ENCODE results near the gene BICC1. TPM values are rescaled to one million over a fixed set of nuclear protein-coding genes. Genes with fewer than 3 reads are reported as not detected.

BICC1 gene
- total RNA-seq, 1 donor from 2014 or later, result 2.6 TPM

- no peak for DNase-seq
Measured at GRCh38 chr10:58712141-58712540, 199.5 kb downstream of the BICC1 start.

DNA sequence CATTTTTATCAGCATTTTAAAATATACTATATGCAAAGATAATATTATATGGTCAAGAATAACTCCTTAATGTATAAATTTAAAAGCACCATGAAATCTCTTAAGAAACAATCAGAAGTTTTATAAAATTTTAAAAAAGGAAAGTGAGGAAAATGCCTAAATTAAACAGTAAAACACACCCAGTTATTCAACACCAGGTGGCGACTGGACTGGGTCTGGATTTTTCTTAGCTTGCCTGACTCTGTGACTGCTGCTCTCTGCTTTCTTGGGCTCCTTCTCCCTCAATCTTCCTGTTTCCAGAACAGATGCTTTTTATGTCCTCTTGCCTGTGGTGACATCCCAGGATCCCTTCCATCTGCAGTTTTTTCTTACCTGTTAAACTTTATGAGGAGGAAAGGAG is 200.3 kb downstream of the BICC1 start:
- no peak for DNase-seq

DNA sequence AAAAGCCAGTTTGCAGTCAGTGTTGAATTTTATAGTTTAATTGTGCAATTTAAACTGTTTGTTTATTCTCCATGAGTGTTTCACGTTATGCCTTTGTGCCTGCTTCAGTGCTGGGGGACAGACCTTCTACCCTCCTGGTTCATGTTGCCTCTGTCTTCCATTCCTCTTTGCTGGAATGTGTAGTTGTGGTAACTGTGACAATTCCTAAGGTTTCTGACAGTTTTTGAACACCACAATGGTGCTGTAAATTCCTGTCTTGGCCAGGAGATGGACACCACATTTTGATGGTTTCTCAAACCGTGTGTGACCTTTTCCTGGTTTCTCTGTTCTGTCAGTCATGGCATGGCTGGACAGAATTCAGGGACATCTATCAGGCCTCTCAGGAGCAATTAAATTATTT is 201.7 kb downstream of the BICC1 start:
- DNase-seq, result no peak

DNA sequence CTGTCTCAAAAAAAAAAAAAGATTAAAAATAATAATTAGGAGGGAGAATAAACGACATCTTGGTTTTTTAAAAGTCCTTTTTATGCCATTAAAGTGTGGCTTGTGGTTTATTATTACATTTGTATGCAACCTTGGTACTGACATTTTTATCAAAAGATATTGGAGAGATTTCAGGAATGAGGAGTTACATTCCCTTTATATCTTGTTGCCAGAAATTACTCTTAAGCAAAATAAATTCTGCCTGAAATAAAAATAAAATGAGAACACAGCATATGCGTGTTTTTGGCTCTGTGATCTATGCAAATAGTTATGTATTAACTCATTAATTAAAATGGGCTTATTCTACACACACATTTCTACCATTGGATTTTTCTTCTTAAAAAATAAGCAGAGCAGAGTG is 202.4 kb downstream of the BICC1 start:
- no peak for DNase-seq

GRCh38 chr10:58718596-58718995 is 205.9 kb downstream of the BICC1 start:
- DNase-seq, result no peak

- DNase-seq, result no peak
Measured at GRCh38 chr10:58721601-58722281, 209.1 kb downstream of the BICC1 start.

DNA sequence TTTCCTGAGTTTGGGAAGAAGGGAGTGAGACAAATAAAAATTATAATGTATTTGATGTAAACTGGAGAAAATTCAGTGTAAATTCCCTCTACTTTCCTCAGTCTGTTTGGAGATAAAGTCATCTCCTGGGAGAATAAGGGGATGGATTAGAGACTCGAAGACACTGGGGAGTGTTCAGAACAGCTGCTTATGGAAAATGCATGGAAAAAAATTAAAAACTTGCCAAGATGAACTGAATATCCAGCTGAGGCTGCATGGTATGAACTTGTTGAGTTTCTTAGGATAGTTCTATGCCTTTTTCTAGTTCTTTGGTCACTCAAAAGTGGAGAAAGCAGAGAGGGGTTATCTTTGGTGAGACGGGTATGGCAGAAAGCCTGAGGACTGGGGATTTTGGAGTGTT is 210.5 kb downstream of the BICC1 start:
- no peak for DNase-seq

DNA sequence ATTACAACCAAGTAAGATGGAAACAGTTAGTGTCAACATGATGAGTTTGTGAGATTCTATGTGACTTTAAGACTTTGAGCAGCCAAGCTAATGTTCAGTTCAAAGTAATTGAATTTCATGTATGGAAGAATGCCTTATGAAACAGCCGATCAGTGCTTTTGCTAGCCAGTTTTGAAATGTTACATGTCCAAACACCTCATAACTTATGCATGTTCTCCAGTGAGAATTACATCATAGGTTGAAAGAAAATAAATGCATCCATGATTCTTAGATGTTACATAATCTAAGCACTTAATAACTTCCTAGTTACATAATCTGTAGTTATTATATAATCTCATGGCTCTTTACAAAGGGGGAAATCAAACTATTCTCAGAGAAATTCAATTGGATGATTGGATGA is 211.3 kb downstream of the BICC1 start:
- no peak for DNase-seq

- DNase-seq, result no peak
Measured at GRCh38 chr10:58724781-58725180, 212.1 kb downstream of the BICC1 start.

GRCh38 chr10:58725901-58726300 is 213.2 kb downstream of the BICC1 start:
- no peak for DNase-seq

- DNase-seq, result no peak
Measured at GRCh38 chr10:58727633-58728032, 215.0 kb downstream of the BICC1 start.

DNA sequence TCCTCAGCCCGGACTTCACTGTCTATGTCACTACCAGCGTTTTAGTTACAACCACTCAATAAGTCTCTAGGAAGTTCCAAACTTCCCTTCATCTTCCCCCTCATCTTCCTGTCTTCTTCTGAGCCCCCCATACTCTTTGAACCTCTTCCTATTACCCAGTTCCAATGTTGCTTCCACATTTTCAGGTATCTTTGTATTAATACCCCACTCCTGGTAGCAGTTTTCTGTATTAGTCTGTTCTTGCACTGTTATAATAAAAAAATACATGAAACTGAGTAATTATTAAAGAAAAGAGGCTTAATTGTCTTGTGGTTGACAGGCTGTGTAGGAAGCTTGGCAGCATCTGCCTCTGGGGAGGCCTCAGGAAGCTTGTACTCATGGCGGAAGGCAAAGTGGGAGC is 218.6 kb downstream of the BICC1 start:
- DNase-seq, result no peak

DNA sequence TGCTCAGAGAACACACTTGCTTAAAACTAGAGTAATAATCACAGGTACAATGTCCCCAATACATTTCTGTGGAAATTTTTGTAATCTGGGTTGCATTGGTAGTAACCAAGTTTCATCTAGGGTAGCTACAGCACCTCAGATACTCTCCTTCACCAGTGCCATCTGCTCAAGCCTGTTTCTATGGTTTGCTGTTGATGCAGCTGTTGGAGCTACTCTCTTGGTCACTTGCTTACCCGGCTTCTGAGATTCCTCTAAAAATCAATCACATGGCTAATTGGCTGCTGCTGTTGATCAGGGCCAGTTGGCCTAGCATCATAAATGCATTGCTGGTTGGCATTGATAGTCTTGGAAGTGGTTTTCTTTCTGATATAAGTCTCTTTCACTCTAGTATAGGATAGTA is 220.8 kb downstream of the BICC1 start:
- no peak for DNase-seq

- no peak for DNase-seq
Measured at GRCh38 chr10:58734116-58734515, 221.4 kb downstream of the BICC1 start.

- DNase-seq, result no peak
Measured at GRCh38 chr10:58734664-58735063, 222.0 kb downstream of the BICC1 start.

DNA sequence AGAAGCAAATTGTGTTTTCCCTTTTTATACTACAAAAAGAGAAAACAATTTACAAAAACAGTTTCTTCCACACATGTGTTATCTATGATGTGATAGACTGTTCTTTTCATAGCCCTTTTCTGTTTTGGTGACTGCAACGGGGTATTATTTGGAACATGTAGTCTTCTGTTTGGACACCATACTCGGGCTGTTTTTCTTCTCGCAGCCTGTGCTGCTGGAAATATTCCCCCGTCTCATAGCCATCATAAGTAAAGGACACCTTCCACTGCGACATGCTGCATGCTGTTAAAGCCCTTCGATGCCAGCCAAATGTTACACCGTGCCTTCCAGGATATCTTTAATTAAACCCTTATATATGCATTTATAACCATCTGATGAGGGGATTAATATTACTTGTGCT is 222.4 kb downstream of the BICC1 start:
- no peak for DNase-seq

- DNase-seq, result no peak
Measured at GRCh38 chr10:58740620-58741369, 228.1 kb downstream of the BICC1 start.

- no peak for DNase-seq
Measured at GRCh38 chr10:58741673-58742072, 229.0 kb downstream of the BICC1 start.

GRCh38 chr10:58742141-58742540 is 229.5 kb downstream of the BICC1 start:
- DNase-seq, result no peak

DNA sequence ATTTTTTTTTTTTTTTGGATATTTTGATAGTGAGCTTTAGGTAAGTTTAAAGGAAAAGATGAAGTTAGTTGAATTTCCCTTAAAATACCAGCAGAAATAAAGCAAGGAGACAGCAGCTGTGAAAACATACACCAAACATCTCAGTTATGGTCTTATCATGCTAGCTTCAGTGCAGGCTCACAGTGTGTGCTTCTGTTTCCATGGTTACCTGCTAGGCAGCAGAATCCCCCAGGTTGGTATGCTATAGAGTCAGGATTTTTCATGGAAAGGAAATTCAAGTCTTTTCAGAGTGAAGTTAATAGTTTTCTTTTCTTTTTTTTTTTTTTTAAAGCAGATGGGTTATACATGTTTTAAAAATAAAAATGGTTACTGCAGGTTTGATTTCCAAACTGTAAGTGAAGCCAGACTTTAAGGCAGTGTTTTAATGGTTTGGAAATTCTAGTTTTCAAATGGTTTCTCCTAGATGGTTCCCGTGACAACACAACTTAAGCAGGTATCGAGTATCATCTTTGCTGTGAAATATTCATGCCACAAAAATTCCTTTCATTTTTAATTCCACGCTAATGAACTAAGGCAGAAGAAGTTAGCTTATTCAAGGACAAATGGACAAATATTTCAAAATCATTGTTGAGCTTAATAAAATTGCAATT is 230.9 kb downstream of the BICC1 start:
- DNase-seq, result no peak

- DNase-seq, result no peak
Measured at GRCh38 chr10:58746474-58747185, 234.0 kb downstream of the BICC1 start.

- no peak for DNase-seq
Measured at GRCh38 chr10:58747687-58748086, 235.0 kb downstream of the BICC1 start.

GRCh38 chr10:58752665-58753064 is 240.0 kb downstream of the BICC1 start:
- no peak for DNase-seq

All from dermis blood vessel endothelial cell (primary cell).